Keratinocyte (primary cell): Measurements from ENCODE around the gene CABLES2. TPM values are rescaled to one million over a fixed set of nuclear protein-coding genes. Genes with fewer than 3 reads are reported as not detected.

Source experiments
- DNase-seq: peaks from one replicate; pipeline ENCODE4 v3.0.0-alpha.2; 2011; ENCODE audit warnings: low read depth, missing footprints, low spot score
- FAIRE-seq: peaks from 2 replicates; lab custom pipeline; 2011; peaks lifted over from hg19 to GRCh38; lab: Jason Lieb, UNC
- H2AFZ ChIP-seq: 2 replicates; pipeline ENCODE4 v1.6.0; 2012; ENCODE audit warnings: low read length, control low read depth, inconsistent platforms; ENCODE audit not compliant: control insufficient read depth
- H3K27ac ChIP-seq: 2 replicates; pipeline ENCODE4 v1.5.1; 2011; ENCODE audit warnings: low read length; ENCODE audit not compliant: control insufficient read depth, insufficient read depth
- H3K27me3 ChIP-seq: 3 replicates; pipeline ENCODE4 v1.6.0; 2011; ENCODE audit warnings: low read length; ENCODE audit not compliant: control insufficient read depth, insufficient read depth; ENCODE audit errors: extremely low read depth
- H3K36me3 ChIP-seq, 2 experiments: 2 replicates in 1 of 2; 3 replicates in 1 of 2; pipeline ENCODE4 v1.5.1; 2011; ENCODE audit warnings: low read length in 2 of 2, mild to moderate bottlenecking in 1 of 2; ENCODE audit not compliant: control insufficient read depth in 2 of 2, insufficient read depth in 2 of 2; ENCODE audit errors: extremely low read depth in 1 of 2
- H3K4me1 ChIP-seq: 3 replicates; pipeline ENCODE4 v1.5.1; 2011; ENCODE audit warnings: low read length; ENCODE audit not compliant: control insufficient read depth, insufficient read depth; ENCODE audit errors: extremely low read depth
- H3K4me2 ChIP-seq: 3 replicates; pipeline ENCODE4 v1.6.0; 2011; ENCODE audit warnings: low read depth, low read length; ENCODE audit not compliant: control insufficient read depth, insufficient read depth; ENCODE audit errors: extremely low read depth
- H3K4me3 ChIP-seq, 3 experiments: fragments of 200-600 bp in 1 of 3; sonication (generic) in 1 of 3; 2 replicates in 2 of 3; 3 replicates in 1 of 3; pipeline ENCODE4 v1.5.1; 2011 to 2016; ENCODE audit warnings: low read length in 3 of 3, mild to moderate bottlenecking in 3 of 3, control low read depth in 2 of 3, inconsistent platforms in 1 of 3, low read depth in 1 of 3, mixed read lengths in 1 of 3, mixed run types in 1 of 3, moderate library complexity in 1 of 3; ENCODE audit not compliant: control insufficient read depth in 2 of 3, insufficient read depth in 2 of 3; ENCODE audit errors: extremely low read depth in 1 of 3
- H3K79me2 ChIP-seq: 2 replicates; pipeline ENCODE4 v1.6.0; 2012; ENCODE audit warnings: low read length; ENCODE audit not compliant: control insufficient read depth, insufficient read depth
- H3K9ac ChIP-seq: 3 replicates; pipeline ENCODE4 v1.6.0; 2011; ENCODE audit warnings: low read length; ENCODE audit not compliant: control insufficient read depth, insufficient read depth; ENCODE audit errors: extremely low read depth
- H3K9me1 ChIP-seq: 3 replicates; pipeline ENCODE4 v1.6.0; 2011; ENCODE audit warnings: low read length; ENCODE audit not compliant: control insufficient read depth, insufficient read depth; ENCODE audit errors: extremely low read depth
- H3K9me3 ChIP-seq: 2 replicates; pipeline ENCODE4 v1.5.1; 2012; ENCODE audit warnings: low read depth, low read length; ENCODE audit not compliant: control insufficient read depth
- H4K20me1 ChIP-seq: 3 replicates; pipeline ENCODE4 v1.6.0; 2011; ENCODE audit warnings: low read length; ENCODE audit not compliant: control insufficient read depth, insufficient read depth; ENCODE audit errors: extremely low read depth
- CTCF ChIP-seq, 3 experiments: IDR thresholded peaks in 1 of 3; conservative IDR thresholded peaks in 1 of 3; optimal IDR thresholded peaks in 1 of 3; 2 replicates in 2 of 3; 3 replicates in 1 of 3; pipeline versions ENCODE3 to v1.5.1; 2011; ENCODE audit warnings: low read length in 3 of 3, mild to moderate bottlenecking in 3 of 3, moderate library complexity in 2 of 3, control low read depth in 1 of 3, inconsistent platforms in 1 of 3; ENCODE audit not compliant: insufficient read depth in 2 of 3; ENCODE audit errors: extremely low read depth in 1 of 3
- EZH2 ChIP-seq: IDR thresholded peaks from one replicate; pipeline ENCODE4 v1.6.1; 2012; ENCODE audit warnings: inconsistent platforms, mild to moderate bottlenecking, low read length, moderate library complexity
- dilution Hi-C: fragments of 300-500 bp; cut with MboI; formaldehyde crosslinking; loops from one replicate; pipeline ENCODE4 v1.7.0; 2020; ENCODE audit warnings: low sequenced_read_pairs; ENCODE audit not compliant: extremely low pct_ligation_motif_present
- polyA plus RNA-seq, 5 experiments: library from polyadenylated mRNA; depleted of rRNA in 3 of 5; stranded (reverse) in 3 of 5; stranded (forward) in 1 of 5; unstranded in 1 of 5; fragments of >200 nt; gene quantifications; 1 replicate in 1 of 5; 2 replicates in 3 of 5; 3 replicates in 1 of 5; pipeline versions ENCODE4 v1.2.1 to v1.2.3, GENCODE V29; 2011 to 2012; ENCODE audit warnings: missing spikeins in 2 of 5, low read depth in 1 of 5, low replicate concordance in 1 of 5

Gene CABLES2
- polyA plus RNA-seq, 1 donor (not counting 4 experiments of a cell fraction or from before 2014, with no cell fraction given): 2.2 TPM

DNA sequence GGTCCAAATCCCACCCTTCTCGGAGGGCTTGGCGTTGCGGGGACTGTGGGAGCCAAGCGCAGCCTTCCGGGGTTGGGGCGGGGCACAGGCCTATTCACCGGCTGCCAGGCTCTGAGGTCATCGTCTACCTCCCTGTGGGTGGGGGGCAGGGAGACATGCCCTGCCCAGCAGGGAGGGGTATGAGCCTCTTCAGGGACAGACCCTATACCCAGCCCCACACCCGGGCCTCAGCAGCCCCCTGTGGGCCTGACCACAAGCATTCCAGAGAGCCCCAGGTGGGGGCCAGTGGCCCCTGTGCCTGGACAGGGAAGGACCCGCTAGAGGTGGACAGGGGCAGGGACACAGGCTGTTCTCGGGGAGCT lies 51.6 kb downstream of the CABLES2 start:
- dilution Hi-C loops: no loop called here
- Histone ChIP-seq H3K9ac (peak overlapping the region; percentile 72), H3K9me3 (no peaks in the 10 kb centered on the region), H3K27ac (peak overlapping the region; percentile 79), H2AFZ (no peak overlapping the region), H3K4me1 (peaks cover 88% of the 10 kb centered on the region), H3K27me3 (no peaks in the 10 kb centered on the region), H3K4me3 (peak overlapping the region in 1 of 3 experiments; percentile 46), H3K4me2 (peak overlapping the region; percentile 74), H3K9me1 (no peaks in the 10 kb centered on the region), H3K79me2 (peaks cover 55% of the 10 kb centered on the region), H3K36me3 (peaks cover 7 to 24% of the 10 kb centered on the region in 2 experiments), H4K20me1 (peaks cover 9% of the 10 kb centered on the region)
- DNase-seq (no peak), FAIRE-seq (peak; percentile 44)
- TF ChIP-seq CTCF (optimal IDR thresholded peaks at IDR 0.05 in 1 of 3, IDR thresholded peaks at IDR 0.05 in 1 of 3, conservative IDR thresholded peaks at IDR 0.05 in 1 of 3; ENCODE audit: extremely low read depth in 1 of 3, insufficient read depth in 2 of 3, low read length in 3 of 3) (no peak), EZH2 (no peak)

DNA sequence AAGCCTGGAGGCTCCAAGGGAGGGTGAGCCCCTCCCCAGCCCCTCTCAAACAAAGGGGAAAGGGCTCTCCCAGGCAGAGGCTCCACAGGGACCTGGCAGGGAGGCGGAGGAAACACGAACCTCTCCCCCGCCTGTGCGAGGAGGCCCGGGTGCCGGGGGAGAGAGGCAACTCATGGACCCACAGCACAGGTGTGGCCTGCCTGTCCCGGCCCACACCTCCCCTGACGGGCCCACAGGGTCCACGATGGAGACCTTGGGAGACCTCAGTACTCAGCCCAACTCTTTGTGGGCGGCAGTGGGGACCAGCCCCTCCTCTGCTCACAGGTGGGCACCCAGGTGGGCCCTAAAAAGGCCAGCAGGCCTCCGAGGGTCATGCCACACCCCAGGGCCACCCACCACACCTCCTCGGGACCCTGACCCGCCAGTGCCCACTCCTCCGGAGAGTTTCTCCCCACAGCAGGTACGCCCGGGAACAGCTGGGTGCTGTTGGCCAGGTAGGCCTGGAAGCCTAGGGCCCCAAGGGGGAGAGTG lies 52.2 kb downstream of the CABLES2 start:
- Histone ChIP-seq H3K4me2 (peak overlapping the region; percentile 74), H2AFZ (no peak overlapping the region), H3K27me3 (no peaks in the 10 kb centered on the region), H3K27ac (peak overlapping the region; percentile 79), H3K9me3 (no peaks in the 10 kb centered on the region), H4K20me1 (peaks cover 9% of the 10 kb centered on the region), H3K4me3 (peak overlapping the region; percentile 4 to 46 (median 38)), H3K79me2 (peaks cover 55% of the 10 kb centered on the region), H3K9me1 (no peaks in the 10 kb centered on the region), H3K36me3 (peaks cover 7 to 24% of the 10 kb centered on the region in 2 experiments), H3K4me1 (peaks cover 94% of the 10 kb centered on the region), H3K9ac (peak overlapping the region; percentile 72)
- DNase-seq: no peak
- TF ChIP-seq EZH2 (no peak), CTCF (optimal IDR thresholded peaks at IDR 0.05 in 1 of 3, IDR thresholded peaks at IDR 0.05 in 1 of 3, conservative IDR thresholded peaks at IDR 0.05 in 1 of 3; ENCODE audit: extremely low read depth in 1 of 3, insufficient read depth in 2 of 3, low read length in 3 of 3) (no peak)
- FAIRE-seq: no peak
- dilution Hi-C loops: no loop called here
